ENCODE data around the gene HUS1B.

The HUS1B gene

GRCh38 chr6:617456-618100 is 39.3 kb downstream of the HUS1B start:
- no peak overlapping the region for H3K4me3 ChIP-seq (ENCODE audit: low read depth, low read length)
- no peaks in the 10 kb centered on the region for H3K36me3 ChIP-seq (ENCODE audit: control insufficient read depth, insufficient read depth, low read length)
- H3K27me3 ChIP-seq (ENCODE audit: control insufficient read depth, insufficient read depth, low read length): no peaks in the 10 kb centered on the region
- no peaks in the 10 kb centered on the region for H3K4me1 ChIP-seq (ENCODE audit: control insufficient read depth, insufficient read depth, low read length)
- no peaks in the 10 kb centered on the region for H3K9me3 ChIP-seq (ENCODE audit: control insufficient read depth, insufficient read depth, low read length)
- no peak overlapping the region for H3K9ac ChIP-seq (ENCODE audit: low read depth, low read length)

- no peaks in the 10 kb centered on the region for H3K27me3 ChIP-seq (ENCODE audit: control insufficient read depth, insufficient read depth, low read length)
- H3K9ac ChIP-seq (ENCODE audit: low read depth, low read length): no peak overlapping the region
- no peaks in the 10 kb centered on the region for H3K4me1 ChIP-seq (ENCODE audit: control insufficient read depth, insufficient read depth, low read length)
- H3K9me3 ChIP-seq (ENCODE audit: control insufficient read depth, insufficient read depth, low read length): no peaks in the 10 kb centered on the region
- no peaks in the 10 kb centered on the region for H3K36me3 ChIP-seq (ENCODE audit: control insufficient read depth, insufficient read depth, low read length)
- H3K4me3 ChIP-seq (ENCODE audit: low read depth, low read length): no peak overlapping the region
Observed at GRCh38 chr6:613981-614380, 42.9 kb downstream of the HUS1B start.

DNA sequence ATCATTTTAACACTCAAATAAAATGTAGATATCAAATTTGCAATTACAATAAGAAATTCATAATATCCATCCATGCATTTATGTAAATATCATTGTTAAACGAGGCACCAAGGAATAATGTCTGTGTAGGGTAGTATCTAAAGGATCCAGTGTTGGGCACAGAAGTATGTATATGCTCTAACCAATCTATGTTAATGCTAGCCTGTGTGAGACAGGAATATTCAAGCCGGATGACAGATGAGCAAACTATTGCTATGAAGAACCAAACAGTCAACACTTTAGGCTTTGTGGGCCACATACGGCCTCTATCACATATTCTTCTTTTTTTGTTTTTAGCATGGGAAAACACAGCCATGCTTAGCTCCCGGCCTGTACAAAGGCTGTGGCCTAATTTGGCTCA is 45.0 kb downstream of the HUS1B start:
- Histone ChIP-seq H3K9me3 (ENCODE audit: control insufficient read depth, insufficient read depth, low read length) (no peaks in the 10 kb centered on the region), H3K4me3 (ENCODE audit: low read depth, low read length) (no peak overlapping the region), H3K27me3 (ENCODE audit: control insufficient read depth, insufficient read depth, low read length) (no peaks in the 10 kb centered on the region), H3K9ac (ENCODE audit: low read depth, low read length) (no peak overlapping the region), H3K4me1 (ENCODE audit: control insufficient read depth, insufficient read depth, low read length) (no peaks in the 10 kb centered on the region), H3K36me3 (ENCODE audit: control insufficient read depth, insufficient read depth, low read length) (no peaks in the 10 kb centered on the region)

DNA sequence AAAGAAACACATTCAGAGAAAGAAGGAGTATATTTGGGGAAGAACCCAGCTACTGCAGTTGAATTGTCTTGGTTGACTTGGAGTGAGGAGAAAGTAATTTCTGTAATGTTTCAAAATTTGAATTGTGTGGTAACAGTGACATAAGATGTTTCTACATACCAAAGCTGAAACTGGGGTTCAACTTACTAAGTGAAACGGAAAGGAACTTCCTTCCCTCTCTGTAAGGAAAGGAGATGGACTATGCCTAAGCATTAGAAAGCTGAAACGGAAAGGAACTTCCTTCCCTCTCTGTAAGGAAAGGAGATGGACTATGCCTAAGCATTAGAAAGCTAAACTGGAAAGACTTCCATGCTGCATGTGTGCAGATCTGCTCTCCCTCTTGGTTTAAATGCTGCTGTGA is 46.0 kb downstream of the HUS1B start:
- Histone ChIP-seq H3K36me3 (ENCODE audit: control insufficient read depth, insufficient read depth, low read length) (no peaks in the 10 kb centered on the region), H3K4me1 (ENCODE audit: control insufficient read depth, insufficient read depth, low read length) (no peaks in the 10 kb centered on the region), H3K9me3 (ENCODE audit: control insufficient read depth, insufficient read depth, low read length) (no peaks in the 10 kb centered on the region), H3K9ac (ENCODE audit: low read depth, low read length) (no peak overlapping the region), H3K4me3 (ENCODE audit: low read depth, low read length) (no peak overlapping the region), H3K27me3 (ENCODE audit: control insufficient read depth, insufficient read depth, low read length) (no peaks in the 10 kb centered on the region)

- no peak overlapping the region for H3K9ac ChIP-seq (ENCODE audit: low read depth, low read length)
- H3K4me3 ChIP-seq (ENCODE audit: low read depth, low read length): no peak overlapping the region
- no peaks in the 10 kb centered on the region for H3K27me3 ChIP-seq (ENCODE audit: control insufficient read depth, insufficient read depth, low read length)
- no peaks in the 10 kb centered on the region for H3K4me1 ChIP-seq (ENCODE audit: control insufficient read depth, insufficient read depth, low read length)
- H3K9me3 ChIP-seq (ENCODE audit: control insufficient read depth, insufficient read depth, low read length): no peaks in the 10 kb centered on the region
- H3K36me3 ChIP-seq (ENCODE audit: control insufficient read depth, insufficient read depth, low read length): no peaks in the 10 kb centered on the region
Observed at GRCh38 chr6:609905-610304, 47.0 kb downstream of the HUS1B start.

DNA sequence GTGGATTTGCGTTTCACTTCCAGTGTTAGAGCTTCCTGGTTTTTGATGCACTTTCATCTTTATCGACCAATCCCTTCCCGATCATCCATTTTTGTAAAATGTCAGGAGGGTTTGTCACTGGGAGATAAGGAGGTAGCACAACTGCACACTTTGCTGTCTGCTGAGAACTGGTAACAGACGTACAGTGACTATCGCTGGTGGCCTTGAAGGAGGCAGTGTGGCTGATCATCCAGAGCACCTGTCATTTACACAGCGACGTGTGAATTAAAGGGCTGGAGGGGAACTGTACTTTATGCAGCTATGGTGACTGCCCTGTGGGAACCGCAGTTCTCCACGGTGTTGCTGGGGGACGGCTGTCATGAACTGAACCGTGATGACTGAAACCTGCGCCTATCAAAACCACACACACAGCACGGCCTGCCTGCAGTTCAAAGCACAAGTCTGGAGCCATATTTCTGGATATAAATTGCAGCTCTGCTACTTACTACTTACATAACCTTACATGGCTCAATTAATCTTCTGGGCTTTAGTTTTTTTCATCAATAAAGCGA is 50.0 kb downstream of the HUS1B start:
- Histone ChIP-seq H3K36me3 (ENCODE audit: control insufficient read depth, insufficient read depth, low read length) (peaks cover 3% of the 10 kb centered on the region), H3K4me1 (ENCODE audit: control insufficient read depth, insufficient read depth, low read length) (no peaks in the 10 kb centered on the region), H3K27me3 (ENCODE audit: control insufficient read depth, insufficient read depth, low read length) (no peaks in the 10 kb centered on the region), H3K9me3 (ENCODE audit: control insufficient read depth, insufficient read depth, low read length) (no peaks in the 10 kb centered on the region), H3K4me3 (ENCODE audit: low read depth, low read length) (no peak overlapping the region), H3K9ac (ENCODE audit: low read depth, low read length) (no peak overlapping the region)

Data from iPS-15b (cell line).